Lower leg skin (tissue), 4 donors: ENCODE measurements around the gene ATP9A. TPM values are rescaled to one million over a fixed set of nuclear protein-coding genes. Genes with fewer than 3 reads are reported as not detected.

ENCODE experiments used
- DNase-seq, 2 donors: peaks; one replicate each; pipeline ENCODE4 v3.0.0-alpha.2; 2019; ENCODE audit warnings: low spot score in 2 of 2
- H3K4me3 ChIP-seq: fragments of 200-600 bp; sonication (generic); 2 replicates; pipeline ENCODE4 v1.5.1; 2017; ENCODE audit warnings: mild to moderate bottlenecking, low read depth; ENCODE audit not compliant: poor library complexity, severe bottlenecking
- POLR2A ChIP-seq, 2 donors: fragments of 450-650 bp; IDR thresholded peaks; one replicate each; pipeline ENCODE4 v1.6.1; 2016 to 2017; ENCODE audit warnings: antibody characterized with exemption in 2 of 2, mild to moderate bottlenecking in 1 of 2, moderate library complexity in 1 of 2
- WGBS, 2 donors: methylation state at CpG; one replicate each; pipeline ENCODE4 v1.1.5; 2018; 5-methylcytosine and 5-hydroxymethylcytosine counted together
- intact Hi-C: fragments of 100-400 bp; cut with DNase I; formaldehyde crosslinking; loops from one replicate; pipeline ENCODE4 v1.15.0; 2023; ENCODE audit warnings: low total_unique reads
- total RNA-seq, 4 donors: library from RNA; depleted of rRNA; stranded (reverse); fragments of >200 nt; gene quantifications; one replicate each; pipeline ENCODE4 v1.1.0, GENCODE V29; 2016
- TF ChIP-seq, protein P1 (sequence below), 3 donors: fragments of 450-650 bp; IDR thresholded peaks; one replicate each; pipeline ENCODE4 v1.5.1; 2016; ENCODE audit warnings: antibody characterized with exemption in 3 of 3, mild to moderate bottlenecking in 3 of 3, moderate library complexity in 2 of 3

Gene ATP9A
- total RNA-seq, 4 donors from 2014 or later: 14.1 to 23.6 (median 16.1) TPM

DNA sequence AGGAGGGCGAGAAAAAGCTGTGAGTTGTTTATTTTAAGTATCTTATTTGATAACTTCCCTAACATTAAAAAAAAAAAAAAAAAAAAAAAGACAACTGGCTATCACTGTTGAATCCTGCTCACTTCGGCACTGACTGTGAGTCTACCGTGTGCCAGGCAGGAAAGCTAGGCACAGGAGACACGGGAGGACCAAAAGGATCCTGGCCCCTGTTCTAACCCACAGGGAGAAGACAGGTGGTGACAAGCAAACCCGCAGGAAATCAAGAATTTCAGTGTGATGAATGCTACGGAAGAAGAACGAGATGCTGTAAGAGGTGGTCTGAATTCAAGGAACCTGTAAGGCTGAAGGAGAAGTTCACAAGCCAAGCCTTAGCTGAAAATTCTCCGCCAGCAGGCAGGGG lies 130.9 kb downstream of the ATP9A start:
- WGBS, 2 donors: 79 to 83% methylated on average over 8 of the region's 8 CpGs
- no peak overlapping the region for H3K4me3 ChIP-seq
- DNase-seq: no peak
- TF ChIP-seq, protein P1, sequence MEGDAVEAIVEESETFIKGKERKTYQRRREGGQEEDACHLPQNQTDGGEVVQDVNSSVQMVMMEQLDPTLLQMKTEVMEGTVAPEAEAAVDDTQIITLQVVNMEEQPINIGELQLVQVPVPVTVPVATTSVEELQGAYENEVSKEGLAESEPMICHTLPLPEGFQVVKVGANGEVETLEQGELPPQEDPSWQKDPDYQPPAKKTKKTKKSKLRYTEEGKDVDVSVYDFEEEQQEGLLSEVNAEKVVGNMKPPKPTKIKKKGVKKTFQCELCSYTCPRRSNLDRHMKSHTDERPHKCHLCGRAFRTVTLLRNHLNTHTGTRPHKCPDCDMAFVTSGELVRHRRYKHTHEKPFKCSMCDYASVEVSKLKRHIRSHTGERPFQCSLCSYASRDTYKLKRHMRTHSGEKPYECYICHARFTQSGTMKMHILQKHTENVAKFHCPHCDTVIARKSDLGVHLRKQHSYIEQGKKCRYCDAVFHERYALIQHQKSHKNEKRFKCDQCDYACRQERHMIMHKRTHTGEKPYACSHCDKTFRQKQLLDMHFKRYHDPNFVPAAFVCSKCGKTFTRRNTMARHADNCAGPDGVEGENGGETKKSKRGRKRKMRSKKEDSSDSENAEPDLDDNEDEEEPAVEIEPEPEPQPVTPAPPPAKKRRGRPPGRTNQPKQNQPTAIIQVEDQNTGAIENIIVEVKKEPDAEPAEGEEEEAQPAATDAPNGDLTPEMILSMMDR (IDR thresholded peaks at IDR 0.05): no peak
- no peak for TF ChIP-seq POLR2A (IDR thresholded peaks at IDR 0.05)
- intact Hi-C loops: no loop called here

DNA sequence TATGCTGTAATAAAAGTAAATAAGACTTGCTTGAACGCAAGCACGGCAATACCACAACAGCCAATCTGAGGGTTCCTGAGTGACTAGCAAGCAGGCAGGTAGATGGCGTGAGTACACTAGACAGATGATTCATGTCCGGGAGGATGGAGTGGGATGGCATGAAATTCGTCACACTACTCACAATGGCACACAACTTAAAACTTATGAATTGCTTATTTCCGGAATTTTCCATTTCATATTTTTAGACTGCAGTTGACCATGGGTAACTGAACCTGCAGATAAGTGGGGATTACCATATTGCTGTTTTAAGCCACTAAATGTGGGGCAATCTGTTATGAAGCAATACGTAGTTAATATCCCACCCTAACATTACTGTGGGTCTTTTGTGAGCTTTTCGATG lies 132.1 kb downstream of the ATP9A start:
- intact Hi-C loops: no loop called here
- DNase-seq: no peak
- WGBS, 2 donors: 91 to 94% methylated on average over 8 of the region's 8 CpGs
- TF ChIP-seq, protein P1 (IDR thresholded peaks at IDR 0.05): no peak
- no peak for TF ChIP-seq POLR2A (IDR thresholded peaks at IDR 0.05)
- H3K4me3 ChIP-seq: no peak overlapping the region

DNA sequence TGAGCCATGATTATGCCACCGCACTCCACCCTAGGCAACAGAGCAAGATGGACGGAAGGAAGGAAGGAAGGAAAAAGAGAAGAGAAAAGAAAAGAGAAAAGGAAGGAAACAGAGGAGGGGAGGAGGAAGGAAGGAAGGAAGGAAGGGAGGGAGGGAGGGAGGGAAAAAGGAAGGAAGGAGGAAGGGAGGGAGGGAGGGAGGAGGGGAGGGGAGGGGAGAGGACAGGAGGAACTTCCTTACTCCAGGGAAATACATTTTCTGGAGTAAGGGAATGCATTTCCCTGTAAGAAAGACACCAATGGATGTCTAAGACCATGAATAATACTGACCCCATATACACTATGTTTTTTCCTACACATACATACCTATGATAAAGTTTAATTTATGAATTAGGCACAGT lies 132.5 kb downstream of the ATP9A start:
- WGBS, 2 donors: 100% methylated on average over 2 of the region's 2 CpGs
- intact Hi-C loops: no loop called here
- no peak for DNase-seq
- TF ChIP-seq, protein P1 (IDR thresholded peaks at IDR 0.05): no peak
- TF ChIP-seq POLR2A (IDR thresholded peaks at IDR 0.05): no peak
- no peak overlapping the region for H3K4me3 ChIP-seq

DNA sequence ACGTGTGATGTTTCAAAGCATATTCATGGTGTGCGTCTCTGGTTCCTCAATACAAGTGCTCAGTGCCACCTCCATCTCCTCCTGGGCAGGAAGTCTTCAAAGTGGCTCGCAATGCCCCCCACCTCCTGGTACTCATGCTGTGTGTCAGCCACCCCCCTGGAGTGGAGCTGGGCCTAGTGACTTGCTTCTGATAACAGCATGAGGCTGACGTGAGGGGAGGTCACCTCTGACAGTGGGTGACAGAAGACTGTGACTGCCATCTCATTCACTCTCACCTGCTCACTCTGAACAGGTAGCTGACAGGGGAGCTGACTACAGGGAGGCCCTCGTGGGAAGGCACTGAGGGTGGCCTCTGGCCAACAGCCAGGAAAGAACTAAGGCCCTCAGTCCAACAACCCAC lies 133.3 kb downstream of the ATP9A start:
- intact Hi-C loops: no loop called here
- TF ChIP-seq, protein P1 (IDR thresholded peaks at IDR 0.05): no peak
- 86 to 88% methylated on average over 5 of the region's 5 CpGs for WGBS, 2 donors

DNA sequence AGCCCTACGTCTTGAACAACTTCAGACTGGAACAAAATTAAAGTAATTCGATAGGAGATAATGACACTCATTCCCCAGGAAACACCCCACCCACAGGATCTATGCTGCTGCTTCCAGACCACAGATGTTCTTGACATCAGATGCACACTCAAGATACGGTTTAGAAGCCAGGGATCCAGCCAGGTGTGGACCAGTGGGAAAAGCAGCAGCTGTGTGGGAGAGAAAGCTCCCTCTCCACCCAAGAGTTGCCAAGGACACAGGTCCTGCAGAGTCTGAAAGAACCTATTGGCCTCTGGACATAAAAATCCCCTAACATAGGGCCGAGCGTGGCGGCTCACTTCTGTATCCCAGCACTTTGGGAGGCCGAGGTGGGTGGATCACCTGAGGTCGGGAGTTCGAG lies 133.9 kb downstream of the ATP9A start:
- intact Hi-C loops: no loop called here
- WGBS, 2 donors: 79 to 85% methylated on average over 9 of the region's 9 CpGs
- no peak for DNase-seq
- TF ChIP-seq POLR2A (IDR thresholded peaks at IDR 0.05): no peak
- TF ChIP-seq, protein P1 (IDR thresholded peaks at IDR 0.05): no peak
- H3K4me3 ChIP-seq: no peak overlapping the region

More for the DNA sequence above, 133.3 kb downstream of the ATP9A start:
- no peak for DNase-seq
- H3K4me3 ChIP-seq: no peak overlapping the region

DNA sequence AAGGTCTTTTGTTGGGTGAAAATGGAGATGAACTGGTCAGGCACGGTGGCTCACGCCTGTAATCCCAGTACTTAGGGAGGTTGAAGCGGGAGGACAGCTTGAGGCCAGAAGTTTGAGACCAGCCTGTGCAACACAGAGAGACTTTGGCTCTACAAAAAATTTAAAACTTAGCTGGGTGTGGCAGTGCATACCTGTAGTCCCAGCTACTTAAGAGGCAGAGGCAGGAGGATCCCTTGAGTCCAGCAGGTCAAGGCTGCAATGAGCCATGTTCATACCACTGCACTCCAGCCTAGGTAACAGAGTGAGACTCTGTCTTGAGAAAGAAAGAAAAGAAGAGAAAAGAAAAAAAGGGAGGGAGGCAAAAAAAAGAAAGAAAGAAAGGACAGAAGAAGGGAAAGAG lies 134.8 kb downstream of the ATP9A start:
- TF ChIP-seq POLR2A (IDR thresholded peaks at IDR 0.05): no peak
- TF ChIP-seq, protein P1 (IDR thresholded peaks at IDR 0.05): no peak
- 93 to 94% methylated on average over 3 of the region's 3 CpGs for WGBS, 2 donors
- intact Hi-C loops: no loop called here

More for the DNA sequence above, 134.8 kb downstream of the ATP9A start:
- no peak for DNase-seq
- H3K4me3 ChIP-seq: no peak overlapping the region
